WERI-Rb-1 (cell line): ENCODE results near the gene TAF11L7.
"Not testable (repeated sequence)": the region's sequence is repeated elsewhere in the genome, so short reads cannot be mapped to it uniquely, and the experiment has no call there.

Experiments used
- DNase-seq: peaks from one replicate; pipeline ENCODE4 v3.0.0-alpha.2; 2020
- H3K27ac ChIP-seq: fragments of 250-450 bp; sonication (Bioruptor Pico); 2 replicates; pipeline ENCODE4 v1.5.1; 2020; ENCODE audit warnings: mild to moderate bottlenecking, moderate library complexity
- H3K27me3 ChIP-seq: fragments of 250-450 bp; sonication (Bioruptor Pico); 2 replicates; pipeline ENCODE4 v1.5.1; 2021; ENCODE audit warnings: mild to moderate bottlenecking, low read depth, moderate library complexity; ENCODE audit not compliant: insufficient read depth, severe bottlenecking
- H3K36me3 ChIP-seq: fragments of 250-450 bp; sonication (Bioruptor Pico); 2 replicates; pipeline ENCODE4 v1.5.1; 2020; ENCODE audit warnings: mild to moderate bottlenecking, moderate library complexity
- H3K4me3 ChIP-seq: 2 replicates; pipeline ENCODE4 v1.5.1; 2011; ENCODE audit warnings: low read depth, mild to moderate bottlenecking, control low read depth, low read length
- H3K9me3 ChIP-seq: fragments of 250-450 bp; sonication (Bioruptor Pico); 2 replicates; pipeline ENCODE4 v1.5.1; 2021; ENCODE audit warnings: mild to moderate bottlenecking, moderate library complexity; ENCODE audit not compliant: severe bottlenecking
- CTCF ChIP-seq: IDR thresholded peaks from 2 replicates; pipeline ENCODE4 v1.5.1; 2011; ENCODE audit warnings: low read depth, mild to moderate bottlenecking, control low read depth, inconsistent platforms, low read length

The TAF11L7 gene

GRCh38 chr5:17614872-17615605 is 29.5 kb upstream of the TAF11L7 start:
- Histone ChIP-seq H3K27ac (no peak overlapping the region), H3K4me3 (no peak overlapping the region), H3K9me3 (no peaks in the 10 kb centered on the region), H3K36me3 (no peaks in the 10 kb centered on the region), H3K27me3 (no peaks in the 10 kb centered on the region)
- DNase-seq = no peak
- no peak for TF ChIP-seq CTCF

GRCh38 chr5:17610092-17610491 is 24.5 kb upstream of the TAF11L7 start, which contains the start of gene TAF11L12:
TAF11L12 (plus strand) TSS chr5:17610392.
- H3K27ac ChIP-seq, H3K4me3 ChIP-seq, H3K9me3 ChIP-seq, H3K36me3 ChIP-seq, DNase-seq, H3K27me3 ChIP-seq: not testable (repeated sequence)

- not testable (repeated sequence) for H3K4me3 ChIP-seq, H3K27ac ChIP-seq, H3K36me3 ChIP-seq, DNase-seq, H3K9me3 ChIP-seq, H3K27me3 ChIP-seq
These were observed 21.9 kb upstream of the TAF11L7 start for GRCh38 chr5:17607461-17607860.

GRCh38 chr5:17604951-17605350 is 19.4 kb upstream of the TAF11L7 start:
- no peak for TF ChIP-seq CTCF
- Histone ChIP-seq H3K4me3 (no peak overlapping the region), H3K27ac (no peak overlapping the region), H3K27me3 (no peaks in the 10 kb centered on the region), H3K36me3 (no peaks in the 10 kb centered on the region), H3K9me3 (no peaks in the 10 kb centered on the region)
- no peak for DNase-seq

- not testable (repeated sequence) for H3K36me3 ChIP-seq, H3K4me3 ChIP-seq, H3K27me3 ChIP-seq, H3K27ac ChIP-seq, H3K9me3 ChIP-seq, DNase-seq
These were observed 18.3 kb upstream of the TAF11L7 start, which contains the start of gene TAF11L11 for GRCh38 chr5:17603880-17604279. TAF11L11 (plus strand) TSS chr5:17604183.

- not testable (repeated sequence) for H3K4me3 ChIP-seq, H3K27ac ChIP-seq, H3K9me3 ChIP-seq, H3K36me3 ChIP-seq, DNase-seq, H3K27me3 ChIP-seq
These were observed 12.2 kb upstream of the TAF11L7 start, which contains the start of gene TAF11L10 for GRCh38 chr5:17597728-17598127. TAF11L10 (minus strand) TSS chr5:17597828.

- DNase-seq, H3K27me3 ChIP-seq, H3K27ac ChIP-seq, H3K4me3 ChIP-seq, H3K9me3 ChIP-seq, H3K36me3 ChIP-seq: not testable (repeated sequence)
These were observed 8.7 kb upstream of the TAF11L7 start, which contains the start of gene TAF11L9 for GRCh38 chr5:17594255-17594654. TAF11L9 (minus strand) TSS chr5:17594394.

- not testable (repeated sequence) for H3K4me3 ChIP-seq, H3K36me3 ChIP-seq, H3K27ac ChIP-seq, DNase-seq, H3K27me3 ChIP-seq, H3K9me3 ChIP-seq
These were observed 5.3 kb upstream of the TAF11L7 start, which contains the start of gene TAF11L8 for GRCh38 chr5:17590860-17591259. TAF11L8 (minus strand) TSS chr5:17590960.
